IPS DF 19.7 (cell line): ENCODE results near the gene TANGO6.

Experiments
- DNase-seq: peaks from one replicate; pipeline ENCODE4 v3.0.0-alpha.2; 2013; ENCODE audit warnings: low read depth, low spot score

The TANGO6 gene

GRCh38 chr16:68866933-68867332, 23.6 kb downstream of the TANGO6 start:
- no peak for DNase-seq

DNA sequence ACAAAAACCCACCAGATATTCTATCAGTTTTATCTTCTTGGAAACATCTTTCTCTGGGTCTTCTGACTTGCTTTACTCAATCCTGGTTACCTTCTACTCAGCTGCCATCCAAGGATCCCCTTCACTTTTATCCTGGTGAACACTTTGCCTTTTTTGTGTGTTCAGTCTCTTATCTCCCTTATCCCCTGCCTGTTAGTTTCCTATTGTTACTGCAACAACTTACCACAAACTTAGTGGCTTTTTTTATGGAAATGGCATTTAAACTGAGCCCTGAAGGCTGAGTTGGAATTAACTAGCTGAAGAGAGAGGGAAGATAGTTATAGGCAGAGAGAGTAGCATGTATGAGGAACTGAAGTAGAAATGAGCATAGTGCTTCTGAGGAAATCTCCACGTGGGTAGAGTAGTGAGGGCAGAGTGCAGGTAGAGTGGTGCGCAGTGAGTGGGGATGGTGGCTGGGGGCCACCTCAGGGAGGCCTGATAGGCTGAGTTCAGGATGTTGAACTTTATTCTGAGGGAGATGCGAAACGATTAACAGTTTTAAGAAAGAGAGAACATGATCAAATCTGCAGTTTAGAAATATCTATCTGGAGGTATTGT, 26.3 kb downstream of the TANGO6 start:
- DNase-seq: no peak

DNA sequence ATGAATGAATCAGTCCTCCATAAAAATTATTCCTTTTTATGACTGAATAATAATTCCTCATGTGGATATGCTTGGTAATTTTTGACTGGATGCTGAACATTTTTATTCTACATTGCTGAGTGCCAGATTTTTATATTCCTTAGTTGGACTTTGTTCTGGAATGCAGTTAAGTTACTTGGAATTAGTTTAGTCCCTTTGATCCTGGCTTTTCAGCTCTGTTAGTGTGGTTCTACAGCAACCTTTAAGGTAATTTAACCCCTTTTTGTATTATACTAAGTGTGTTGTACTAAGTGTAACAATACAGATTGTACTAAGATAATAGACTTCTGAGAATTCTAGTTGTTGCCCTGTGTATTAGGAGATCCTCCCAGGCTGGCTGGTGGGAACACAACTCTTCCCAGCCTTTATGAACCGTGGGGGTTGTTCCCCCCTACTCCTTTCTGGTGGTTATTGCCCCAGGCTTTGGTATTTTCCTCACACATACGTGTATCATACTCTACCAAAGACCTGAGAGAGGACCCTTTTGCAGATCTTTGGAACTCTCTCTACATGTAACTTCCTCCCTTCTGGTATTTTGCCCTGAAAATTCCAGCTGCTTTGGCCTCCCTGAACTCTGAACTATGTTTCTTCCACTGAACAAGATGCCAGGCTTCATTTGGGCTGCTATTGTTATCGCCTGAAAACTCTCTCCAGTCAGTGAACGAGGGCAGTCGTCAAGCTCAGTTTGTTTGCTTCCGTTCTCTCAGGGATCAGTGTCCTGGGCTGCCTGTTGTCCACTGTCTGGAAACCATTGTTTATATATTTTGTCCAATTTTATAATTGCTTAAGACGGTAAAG, 30.5 kb downstream of the TANGO6 start:
- DNase-seq: no peak

DNA sequence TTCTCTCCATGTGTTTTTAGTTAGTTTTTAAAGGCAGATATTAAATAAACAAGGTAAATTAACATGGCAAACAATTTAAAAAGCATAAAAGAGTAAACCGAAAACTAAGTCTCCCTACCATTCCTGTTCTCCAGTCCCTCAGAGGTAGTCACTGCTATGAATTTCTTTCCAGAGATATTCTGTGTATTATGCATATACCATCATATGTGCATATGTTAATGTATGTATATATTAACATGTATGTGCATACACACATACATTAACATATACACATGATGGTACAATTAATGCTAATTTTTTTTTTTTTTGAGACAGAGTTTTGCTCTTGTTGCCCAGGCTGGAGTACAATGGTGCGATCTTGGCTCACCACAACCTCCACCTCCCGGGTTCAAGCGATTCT, 32.5 kb downstream of the TANGO6 start:
- DNase-seq: no peak

DNA sequence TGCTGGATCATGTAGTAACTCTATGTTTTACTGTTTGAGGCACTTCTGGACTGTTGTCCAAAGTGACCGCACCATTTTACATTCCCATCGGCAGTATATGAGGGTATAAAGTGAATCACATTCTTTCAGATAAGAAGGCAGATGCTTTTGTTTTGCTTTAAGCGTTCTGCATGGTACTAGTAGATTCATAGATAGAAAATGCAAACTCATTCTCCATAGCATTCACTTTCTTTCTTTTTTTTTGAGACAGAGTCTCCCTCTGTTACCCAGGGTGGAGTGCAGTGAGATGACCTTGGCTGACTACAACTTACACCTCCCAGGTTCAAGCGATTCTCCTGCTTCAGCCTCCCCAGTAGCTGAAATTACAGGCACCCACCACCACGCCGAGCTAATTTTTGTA, 40.4 kb downstream of the TANGO6 start:
- no peak for DNase-seq

GRCh38 chr16:68884401-68884800, 41.1 kb downstream of the TANGO6 start:
- no peak for DNase-seq

DNA sequence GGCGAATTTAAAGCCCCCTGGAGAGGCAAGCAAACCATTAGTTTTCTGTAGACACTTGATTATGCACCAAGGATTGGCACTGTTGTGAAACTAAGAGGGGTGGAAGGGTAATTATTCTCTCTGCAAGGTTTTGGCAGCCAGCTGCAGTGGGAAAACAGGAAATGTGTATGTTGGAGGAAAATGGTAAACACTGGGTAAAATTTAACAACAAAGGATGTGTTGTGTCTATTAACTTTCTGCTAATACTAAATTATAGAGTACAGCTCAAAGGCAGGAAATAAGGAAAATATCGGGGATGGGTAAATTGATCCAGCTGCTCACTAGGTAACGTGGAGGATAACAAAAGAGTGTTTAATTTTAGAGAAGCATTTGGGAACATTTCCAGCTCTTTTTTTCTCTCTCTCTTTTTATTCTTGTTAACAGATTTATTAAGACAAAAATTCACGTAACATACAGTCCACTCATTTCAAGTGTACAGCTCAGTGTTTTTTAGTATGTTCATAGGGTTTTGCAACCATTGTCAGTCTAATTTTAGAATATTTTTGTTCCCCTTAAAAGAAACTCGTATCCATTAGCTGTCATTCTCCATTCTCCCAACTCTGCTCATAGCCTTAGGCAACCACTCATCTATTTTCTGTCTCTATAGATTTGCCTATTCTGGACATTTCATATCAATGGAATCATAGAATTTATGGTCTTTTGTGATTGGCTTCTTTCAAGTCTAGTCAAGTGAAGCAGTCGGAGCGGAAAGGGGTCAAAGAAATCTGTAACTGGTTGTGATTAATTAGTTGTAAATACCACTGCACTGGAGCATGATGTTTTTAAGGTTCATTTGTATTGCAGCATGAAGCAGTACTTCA, 41.8 kb downstream of the TANGO6 start:
- DNase-seq: no peak

DNA sequence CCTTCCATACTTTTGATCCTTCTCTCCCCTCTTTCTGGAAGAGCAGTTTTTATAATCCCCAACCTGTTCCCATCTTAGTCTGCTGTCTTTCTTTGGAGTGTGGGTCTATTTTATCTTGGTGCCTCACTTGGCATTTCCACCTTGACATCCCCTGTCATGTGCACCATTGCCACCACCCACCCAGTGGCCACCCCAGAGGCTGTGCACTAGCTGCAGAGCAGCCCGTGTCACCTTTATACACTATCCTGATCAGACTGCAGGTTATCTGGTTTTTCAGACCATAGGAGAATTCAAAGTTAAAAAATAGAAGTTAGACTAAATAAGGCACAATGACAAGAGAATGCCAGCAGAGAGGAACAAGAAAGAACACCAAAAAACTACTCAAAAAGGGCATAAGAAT, 43.8 kb downstream of the TANGO6 start:
- no peak for DNase-seq

DNA sequence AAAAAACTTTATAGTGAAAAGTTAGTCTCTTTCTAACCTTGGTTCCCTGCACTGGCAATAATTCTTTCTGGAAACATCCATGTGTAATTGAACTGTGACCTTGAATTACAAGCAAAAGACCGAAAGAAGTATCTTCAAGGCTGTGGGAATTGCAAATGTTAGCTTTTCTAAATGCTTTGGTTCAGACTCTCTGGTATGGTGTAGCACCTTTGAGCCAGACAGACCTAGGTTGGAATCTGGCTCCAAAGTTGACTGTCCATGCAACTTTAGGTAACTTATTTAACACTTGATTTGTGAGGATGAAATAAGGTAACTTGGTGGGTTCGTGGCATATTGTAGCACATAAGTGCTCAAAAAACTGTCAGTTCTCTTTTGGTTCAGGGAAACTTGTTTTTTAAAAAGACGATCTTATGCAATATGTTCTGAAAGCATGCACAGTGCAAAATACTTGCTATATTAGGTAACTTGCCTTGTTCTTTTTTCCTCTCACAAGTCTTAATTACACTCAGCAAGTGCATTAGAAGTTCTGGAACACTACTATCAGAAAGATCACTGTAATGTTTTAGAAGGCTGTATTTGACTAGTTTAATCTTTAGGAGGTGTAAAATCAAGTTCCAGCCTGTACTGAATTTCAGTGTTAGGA, 46.3 kb downstream of the TANGO6 start:
- DNase-seq: no peak

- DNase-seq: no peak
Observed at GRCh38 chr16:68892214-68892613, 48.9 kb downstream of the TANGO6 start.

GRCh38 chr16:68892898-68893297, 49.6 kb downstream of the TANGO6 start:
- DNase-seq: no peak

- DNase-seq: no peak
Observed at GRCh38 chr16:68893710-68894705, 50.7 kb downstream of the TANGO6 start.

DNA sequence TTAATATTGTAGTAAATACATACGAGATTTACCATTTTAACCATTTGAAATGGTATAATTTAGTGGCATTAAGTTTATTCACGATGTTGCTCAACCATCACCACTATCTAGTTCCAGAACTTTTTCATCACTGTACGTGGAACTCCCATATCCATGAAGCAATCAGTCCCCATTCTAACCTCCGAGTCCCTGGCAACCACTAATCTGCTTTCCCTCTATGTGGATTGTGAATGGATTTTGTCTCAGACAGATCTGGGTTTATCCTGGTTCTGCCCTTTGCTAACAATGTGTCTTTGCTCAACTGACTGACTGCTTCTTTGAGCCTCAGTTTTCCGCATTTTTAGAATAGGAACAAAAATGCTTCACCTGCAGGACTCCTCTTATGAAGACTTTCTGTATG, 51.4 kb downstream of the TANGO6 start:
- no peak for DNase-seq

GRCh38 chr16:68898026-68898425, 54.7 kb downstream of the TANGO6 start:
- DNase-seq: no peak

DNA sequence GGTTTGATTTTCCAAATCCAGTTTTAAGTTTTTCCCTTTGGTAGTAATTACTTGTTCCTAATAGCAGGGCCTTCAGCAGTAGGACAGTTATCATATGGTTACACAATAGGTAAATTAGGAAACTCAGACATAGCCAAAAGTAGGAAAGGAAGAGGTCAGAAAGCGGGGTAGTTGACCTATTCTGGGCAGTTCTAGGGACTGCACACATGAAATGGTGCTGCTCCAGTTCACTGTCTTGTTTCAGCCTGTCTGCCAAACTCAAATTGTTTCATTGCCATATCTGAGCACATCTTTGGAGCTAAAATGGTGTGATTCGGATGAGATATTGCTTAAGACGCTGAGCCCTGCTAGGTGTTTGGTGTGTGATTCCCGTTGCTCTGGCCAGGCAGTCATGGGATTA, 56.7 kb downstream of the TANGO6 start:
- no peak for DNase-seq

GRCh38 chr16:68902003-68902968, 59.0 kb downstream of the TANGO6 start:
- peak; percentile 28 for DNase-seq

GRCh38 chr16:68902969-68903345, 59.6 kb downstream of the TANGO6 start:
- no peak for DNase-seq

DNA sequence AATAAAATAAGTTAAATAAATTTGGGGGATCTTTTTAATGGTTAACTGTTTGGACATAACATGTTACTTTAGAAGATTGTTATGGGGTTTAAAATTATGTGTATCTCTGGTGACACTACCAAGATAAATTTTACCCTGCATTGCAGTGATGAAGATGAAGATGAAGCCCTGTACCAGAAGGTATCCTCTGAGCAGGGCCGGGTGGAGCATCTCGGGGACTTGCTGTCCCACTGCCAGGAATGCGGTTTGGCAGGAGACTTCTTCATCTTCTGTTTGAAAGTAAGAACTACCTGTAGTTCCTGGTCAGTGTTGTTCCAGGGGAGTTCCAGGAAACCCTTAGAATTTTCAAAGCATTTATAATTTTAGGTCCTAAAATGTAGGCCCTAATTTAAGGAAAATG, 64.0 kb downstream of the TANGO6 start:
- no peak for DNase-seq

- DNase-seq: no peak
Observed at GRCh38 chr16:68907781-68908181, 64.5 kb downstream of the TANGO6 start.
